ENCODE results near the gene AOX1. TPM values are rescaled to one million over a fixed set of nuclear protein-coding genes. Genes with fewer than 3 reads are reported as not detected.
"Not testable (repeated sequence)": the region's sequence is repeated elsewhere in the genome, so short reads cannot be mapped to it uniquely, and the experiment has no call there.

Gene AOX1
- total and polyA plus RNA-seq, 9 donors: 0.65 to 1.9 (median 1.2) TPM

DNA sequence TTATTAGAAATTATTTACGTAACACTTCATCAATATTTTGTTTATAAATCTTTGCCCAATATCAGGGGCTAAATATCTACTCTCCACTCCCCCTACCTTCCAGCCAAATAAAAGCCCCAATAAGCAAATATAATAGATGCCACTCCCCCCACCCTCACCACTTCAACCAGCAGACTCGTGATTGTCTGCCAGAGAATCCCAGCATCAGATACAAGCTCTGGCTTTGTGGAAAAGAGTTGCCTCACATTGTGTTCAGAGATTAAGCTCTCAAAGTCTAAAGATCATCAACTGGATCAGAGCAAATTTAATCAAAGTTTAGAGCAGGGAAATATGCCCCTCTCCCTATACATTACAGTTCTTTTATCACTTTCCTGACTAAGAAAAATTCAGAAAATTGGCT, 39.5 kb downstream of the AOX1 start:
- Histone ChIP-seq H3K36me3 (ENCODE audit: control insufficient read depth, insufficient read depth, low read length) (no peaks in the 10 kb centered on the region), H3K27ac (ENCODE audit: low read length) (no peak overlapping the region), H3K4me1 (ENCODE audit: control insufficient read depth, insufficient read depth, low read length) (no peaks in the 10 kb centered on the region), H3K4me3 (ENCODE audit: low read length) (no peak overlapping the region), H3K27me3 (ENCODE audit: control insufficient read depth, insufficient read depth, low read length) (no peaks in the 10 kb centered on the region), H3K9me3 (replicated peaks; ENCODE audit: control insufficient read depth, low read depth, low read length) (no peaks in the 10 kb centered on the region)
- WGBS (ENCODE audit: insufficient coverage): 67% methylated on average over 1 of the region's 2 CpGs
- no peak for DNase-seq

DNA sequence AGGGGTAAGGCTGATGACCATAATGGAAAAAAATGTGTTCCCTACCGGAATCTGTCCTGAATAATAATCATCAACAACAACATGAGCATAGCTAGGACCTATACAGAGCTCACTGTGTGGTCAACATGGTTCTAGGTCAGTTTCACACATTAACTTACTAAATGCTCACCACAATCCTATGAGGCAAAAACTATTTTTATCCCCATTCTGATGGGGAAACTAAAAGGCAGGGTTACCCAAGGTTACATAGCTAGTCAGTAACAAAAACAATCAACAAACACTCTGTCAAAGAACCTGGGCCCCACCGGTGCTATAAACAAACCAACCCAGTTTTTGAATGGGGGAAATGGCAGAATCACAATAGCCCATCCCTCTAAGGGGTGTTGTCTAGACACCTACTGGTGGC, 40.1 kb downstream of the AOX1 start:
- Histone ChIP-seq H3K27me3 (ENCODE audit: control insufficient read depth, insufficient read depth, low read length) (no peaks in the 10 kb centered on the region), H3K4me3 (ENCODE audit: low read length) (no peak overlapping the region), H3K27ac (ENCODE audit: low read length) (no peak overlapping the region), H3K9me3 (replicated peaks; ENCODE audit: control insufficient read depth, low read depth, low read length) (no peaks in the 10 kb centered on the region), H3K36me3 (ENCODE audit: control insufficient read depth, insufficient read depth, low read length) (no peaks in the 10 kb centered on the region), H3K4me1 (ENCODE audit: control insufficient read depth, insufficient read depth, low read length) (no peaks in the 10 kb centered on the region)
- WGBS (ENCODE audit: insufficient coverage): no CpG with 5 or more reads among the region's 2 CpGs
- no peak for DNase-seq

DNA sequence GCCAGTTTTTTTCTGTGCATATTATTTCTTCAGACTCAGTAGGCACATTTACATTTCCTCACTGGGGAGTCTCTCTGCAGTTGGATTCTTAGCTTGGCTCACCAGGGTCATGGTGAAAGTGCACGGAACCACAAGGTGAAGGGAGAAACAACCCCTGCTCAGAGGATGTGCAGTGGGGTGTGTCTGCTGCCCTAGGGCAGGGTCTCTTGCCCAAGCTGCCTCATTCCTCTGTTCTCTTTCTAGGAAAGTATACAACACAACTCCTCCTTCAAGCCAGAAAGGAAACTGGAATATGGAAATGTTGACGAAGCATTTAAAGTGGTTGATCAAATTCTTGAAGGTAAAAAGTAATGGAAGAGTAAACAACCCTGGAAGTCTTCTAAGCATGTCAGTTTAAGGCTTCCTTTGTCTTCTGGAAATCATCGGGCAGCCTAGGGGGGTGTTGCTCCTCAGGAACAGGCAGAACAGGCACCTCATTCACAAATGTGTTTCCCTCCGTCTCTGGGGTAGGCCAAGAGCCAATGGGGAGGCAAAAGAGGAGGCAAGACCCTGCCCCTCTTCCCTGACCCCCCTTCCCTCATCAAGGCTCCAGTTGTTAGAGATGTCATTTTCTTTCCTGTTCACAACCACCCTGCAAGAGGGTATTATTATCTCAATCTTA, 41.4 kb downstream of the AOX1 start:
- H3K4me3 ChIP-seq (ENCODE audit: low read length): no peak overlapping the region
- H3K36me3 ChIP-seq (ENCODE audit: control insufficient read depth, insufficient read depth, low read length): no peaks in the 10 kb centered on the region
- no peak for DNase-seq
- H3K27me3 ChIP-seq (ENCODE audit: control insufficient read depth, insufficient read depth, low read length): no peaks in the 10 kb centered on the region
- no peaks in the 10 kb centered on the region for H3K9me3 ChIP-seq (replicated peaks; ENCODE audit: control insufficient read depth, low read depth, low read length)
- no peak overlapping the region for H3K27ac ChIP-seq (ENCODE audit: low read length)
- no CpG with 5 or more reads among the region's 4 CpGs for WGBS (ENCODE audit: insufficient coverage)
- no peaks in the 10 kb centered on the region for H3K4me1 ChIP-seq (ENCODE audit: control insufficient read depth, insufficient read depth, low read length)

DNA sequence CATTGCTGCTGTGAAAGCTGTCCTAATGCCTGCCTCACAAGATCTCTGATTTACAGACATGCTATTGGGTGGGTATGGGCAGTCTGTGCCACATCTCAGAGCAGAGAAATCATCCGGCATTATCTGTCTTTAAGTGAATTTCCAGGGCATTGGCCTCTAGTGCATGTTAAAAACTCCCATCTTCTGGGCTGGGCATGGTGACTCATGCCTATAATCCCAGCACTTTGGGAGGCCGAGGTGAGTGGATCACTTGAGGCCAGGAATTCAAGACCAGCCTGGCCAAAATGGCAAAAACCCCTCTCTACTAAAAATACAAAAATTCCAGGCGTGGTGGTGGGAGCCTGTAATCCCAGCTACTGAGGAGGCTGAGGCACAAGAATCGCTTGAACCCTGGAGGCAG, 42.6 kb downstream of the AOX1 start:
- 73% methylated on average over 2 of the region's 4 CpGs for WGBS (ENCODE audit: insufficient coverage)
- not testable (repeated sequence) for H3K9me3 ChIP-seq (replicated peaks; ENCODE audit: control insufficient read depth, low read depth, low read length); H3K27me3 ChIP-seq (ENCODE audit: control insufficient read depth, insufficient read depth, low read length); H3K36me3 ChIP-seq (ENCODE audit: control insufficient read depth, insufficient read depth, low read length); H3K4me1 ChIP-seq (ENCODE audit: control insufficient read depth, insufficient read depth, low read length); H3K27ac ChIP-seq (ENCODE audit: low read length); DNase-seq; H3K4me3 ChIP-seq (ENCODE audit: low read length)

DNA sequence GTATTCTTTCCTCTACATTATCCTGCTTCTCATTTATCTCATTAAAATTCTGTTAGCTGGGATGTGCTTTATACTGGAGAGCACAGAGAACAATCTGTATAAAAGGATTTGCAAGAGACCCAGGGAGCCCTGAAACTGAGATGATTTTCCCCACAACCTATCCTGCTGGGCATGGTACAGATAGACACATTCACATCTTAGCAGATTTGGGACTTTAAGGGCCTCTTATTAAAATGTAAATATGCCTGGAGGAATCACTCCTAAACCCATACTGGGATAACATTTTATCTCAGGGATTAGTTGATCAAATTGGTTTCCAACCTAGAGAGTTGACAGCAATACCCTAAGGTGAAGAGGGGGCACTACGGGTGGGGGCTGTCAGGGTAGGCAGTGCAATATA, 45.5 kb downstream of the AOX1 start:
- H3K27me3 ChIP-seq (ENCODE audit: control insufficient read depth, insufficient read depth, low read length): no peaks in the 10 kb centered on the region
- H3K4me3 ChIP-seq (ENCODE audit: low read length): no peak overlapping the region
- H3K9me3 ChIP-seq (replicated peaks; ENCODE audit: control insufficient read depth, low read depth, low read length): no peaks in the 10 kb centered on the region
- H3K27ac ChIP-seq (ENCODE audit: low read length): no peak overlapping the region
- WGBS (ENCODE audit: insufficient coverage): no CpG with 5 or more reads among the region's 1 CpG
- no peaks in the 10 kb centered on the region for H3K36me3 ChIP-seq (ENCODE audit: control insufficient read depth, insufficient read depth, low read length)
- DNase-seq: no peak
- H3K4me1 ChIP-seq (ENCODE audit: control insufficient read depth, insufficient read depth, low read length): no peaks in the 10 kb centered on the region

DNA sequence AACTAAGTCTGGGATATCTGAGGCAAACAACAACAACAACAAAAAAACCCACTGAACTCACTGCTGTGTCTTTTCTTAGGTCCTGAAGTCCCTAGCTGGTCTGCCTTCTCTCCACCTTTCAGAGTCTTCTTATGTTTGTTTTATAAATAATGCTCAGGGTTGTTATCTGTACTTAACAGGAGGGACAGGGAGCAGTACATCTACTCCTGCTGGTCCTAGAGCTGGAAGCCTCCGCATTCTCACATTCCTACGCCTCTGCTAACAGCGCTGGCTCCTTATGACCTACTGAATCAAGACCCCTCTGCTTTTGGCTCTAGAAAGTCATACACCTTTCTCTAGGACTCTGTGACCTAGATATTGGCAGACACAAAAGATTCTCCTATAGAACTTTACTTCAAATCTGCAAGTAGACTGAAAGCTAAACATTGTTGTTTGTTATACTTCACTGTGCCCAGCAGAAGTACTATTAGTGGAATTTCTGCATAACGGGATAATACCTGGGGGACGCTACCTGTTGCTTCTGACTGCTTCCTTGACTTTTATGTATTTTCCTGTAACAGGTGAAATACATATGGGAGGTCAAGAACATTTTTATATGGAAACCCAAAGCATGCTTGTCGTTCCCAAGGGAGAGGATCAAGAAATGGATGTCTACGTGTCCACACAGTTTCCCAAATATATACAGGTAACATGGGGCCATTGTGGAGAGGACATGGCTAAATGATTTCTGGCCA, 48.6 kb downstream of the AOX1 start:
- Histone ChIP-seq H3K36me3 (ENCODE audit: control insufficient read depth, insufficient read depth, low read length) (no peaks in the 10 kb centered on the region), H3K9me3 (replicated peaks; ENCODE audit: control insufficient read depth, low read depth, low read length) (no peaks in the 10 kb centered on the region), H3K4me1 (ENCODE audit: control insufficient read depth, insufficient read depth, low read length) (no peaks in the 10 kb centered on the region), H3K4me3 (ENCODE audit: low read length) (no peak overlapping the region), H3K27ac (ENCODE audit: low read length) (no peak overlapping the region), H3K27me3 (ENCODE audit: control insufficient read depth, insufficient read depth, low read length) (no peaks in the 10 kb centered on the region)
- no peak for DNase-seq
- WGBS (ENCODE audit: insufficient coverage): 100% methylated on average over 5 of the region's 7 CpGs

DNA sequence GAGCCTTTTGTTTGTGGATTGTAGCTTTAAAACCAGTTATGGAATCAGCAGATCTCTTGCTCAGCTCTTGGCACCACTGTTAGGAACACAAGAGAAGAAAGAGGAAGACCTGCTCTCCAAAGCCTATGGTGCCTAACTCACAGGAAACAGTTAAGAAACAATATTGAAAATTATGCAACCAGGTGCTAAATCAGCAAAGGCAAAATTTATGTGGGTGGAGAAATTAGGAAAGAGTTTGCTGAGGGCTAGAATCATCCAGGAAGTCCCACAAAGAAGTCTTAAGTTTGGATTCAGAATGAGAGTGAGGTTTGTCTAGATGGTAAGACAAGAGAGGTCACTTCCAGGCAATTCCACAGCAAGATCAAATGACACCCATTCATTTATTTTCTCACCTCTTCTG, 49.4 kb downstream of the AOX1 start:
- no peak overlapping the region for H3K27ac ChIP-seq (ENCODE audit: low read length)
- no peaks in the 10 kb centered on the region for H3K36me3 ChIP-seq (ENCODE audit: control insufficient read depth, insufficient read depth, low read length)
- peak; percentile 30 for DNase-seq
- H3K27me3 ChIP-seq (ENCODE audit: control insufficient read depth, insufficient read depth, low read length): no peaks in the 10 kb centered on the region
- H3K4me1 ChIP-seq (ENCODE audit: control insufficient read depth, insufficient read depth, low read length): no peaks in the 10 kb centered on the region
- H3K9me3 ChIP-seq (replicated peaks; ENCODE audit: control insufficient read depth, low read depth, low read length): no peaks in the 10 kb centered on the region
- H3K4me3 ChIP-seq (ENCODE audit: low read length): no peak overlapping the region

DNA sequence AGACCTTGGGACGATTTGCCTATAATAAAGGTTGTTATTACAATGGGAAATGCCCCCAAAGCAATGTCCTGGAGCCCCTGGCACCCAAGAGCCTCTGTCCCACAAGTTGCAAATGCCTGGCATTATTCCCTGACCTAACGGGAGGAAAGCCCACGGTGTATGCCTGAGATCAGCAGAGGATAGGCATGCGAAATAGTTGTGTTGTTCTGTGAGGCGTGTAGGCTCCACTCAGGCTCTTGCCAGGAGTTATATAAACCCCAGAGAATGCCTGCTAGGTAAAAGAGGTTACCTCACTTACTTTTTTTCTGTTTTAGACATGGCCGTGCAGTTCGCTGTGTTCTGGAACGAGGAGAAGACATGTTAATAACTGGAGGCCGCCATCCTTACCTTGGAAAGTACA, 52.1 kb downstream of the AOX1 start:
- no peak overlapping the region for H3K27ac ChIP-seq (ENCODE audit: low read length)
- DNase-seq: no peak
- no peaks in the 10 kb centered on the region for H3K36me3 ChIP-seq (ENCODE audit: control insufficient read depth, insufficient read depth, low read length)
- no peaks in the 10 kb centered on the region for H3K9me3 ChIP-seq (replicated peaks; ENCODE audit: control insufficient read depth, low read depth, low read length)
- 91% methylated on average over 4 of the region's 9 CpGs for WGBS (ENCODE audit: insufficient coverage)
- no peaks in the 10 kb centered on the region for H3K27me3 ChIP-seq (ENCODE audit: control insufficient read depth, insufficient read depth, low read length)
- H3K4me3 ChIP-seq (ENCODE audit: low read length): no peak overlapping the region
- no peaks in the 10 kb centered on the region for H3K4me1 ChIP-seq (ENCODE audit: control insufficient read depth, insufficient read depth, low read length)

DNA sequence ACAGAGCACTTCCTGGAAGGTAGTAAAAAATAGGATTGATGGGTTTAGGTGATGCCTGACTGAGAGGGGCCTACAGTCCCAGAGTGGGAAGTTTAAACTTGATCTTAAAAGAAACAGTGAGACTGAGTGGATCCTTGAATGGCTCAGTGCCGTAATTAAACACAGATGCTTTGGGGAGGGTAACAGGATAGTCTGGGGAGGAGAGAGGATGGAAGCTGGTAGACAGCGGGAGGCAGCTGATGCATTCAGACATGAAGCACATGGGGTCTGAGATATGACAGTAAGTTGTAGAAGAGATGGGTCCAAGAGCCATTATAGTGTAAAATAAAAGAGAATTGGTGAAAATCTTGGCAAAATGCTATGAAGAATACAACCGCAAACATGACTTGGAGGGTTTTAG, 54.4 kb downstream of the AOX1 start:
- Histone ChIP-seq H3K27ac (ENCODE audit: low read length) (no peak overlapping the region), H3K4me3 (ENCODE audit: low read length) (no peak overlapping the region), H3K27me3 (ENCODE audit: control insufficient read depth, insufficient read depth, low read length) (no peaks in the 10 kb centered on the region), H3K9me3 (replicated peaks; ENCODE audit: control insufficient read depth, low read depth, low read length) (no peaks in the 10 kb centered on the region), H3K36me3 (ENCODE audit: control insufficient read depth, insufficient read depth, low read length) (no peaks in the 10 kb centered on the region), H3K4me1 (ENCODE audit: control insufficient read depth, insufficient read depth, low read length) (no peaks in the 10 kb centered on the region)
- DNase-seq: no peak
- WGBS (ENCODE audit: insufficient coverage): 64% methylated on average over 3 of the region's 3 CpGs

DNA sequence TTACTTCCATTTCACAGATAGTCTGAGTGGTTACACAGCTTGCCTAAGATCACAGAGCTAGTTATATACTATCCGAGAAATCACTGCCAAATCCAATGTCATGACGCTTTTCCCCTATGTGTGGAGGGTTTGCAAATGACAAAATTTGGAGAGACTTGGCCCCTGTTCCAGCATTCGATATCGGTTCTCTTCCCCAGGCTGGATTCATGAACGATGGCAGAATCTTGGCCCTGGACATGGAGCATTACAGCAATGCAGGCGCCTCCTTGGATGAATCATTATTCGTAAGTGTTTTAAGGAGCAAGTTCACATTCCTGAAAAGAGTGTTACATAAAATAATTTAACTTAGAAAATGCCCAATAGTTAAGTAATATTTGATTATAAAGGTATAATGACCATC, 55.1 kb downstream of the AOX1 start:
- WGBS (ENCODE audit: insufficient coverage): 89% methylated on average over 3 of the region's 7 CpGs

More for the DNA sequence above, 55.1 kb downstream of the AOX1 start:
- H3K4me3 ChIP-seq (ENCODE audit: low read length): no peak overlapping the region
- no peak for DNase-seq
- H3K9me3 ChIP-seq (replicated peaks; ENCODE audit: control insufficient read depth, low read depth, low read length): no peaks in the 10 kb centered on the region
- no peak overlapping the region for H3K27ac ChIP-seq (ENCODE audit: low read length)
- H3K27me3 ChIP-seq (ENCODE audit: control insufficient read depth, insufficient read depth, low read length): no peaks in the 10 kb centered on the region
- H3K4me1 ChIP-seq (ENCODE audit: control insufficient read depth, insufficient read depth, low read length): no peaks in the 10 kb centered on the region
- no peaks in the 10 kb centered on the region for H3K36me3 ChIP-seq (ENCODE audit: control insufficient read depth, insufficient read depth, low read length)

All from muscle of leg (tissue), 11 donors.